Parathyroid adenoma (tissue), 2 donors: ENCODE data around the gene MYLK3.
A peak's percentile ranks its signal among the peaks of the same experiment; 100 is the strongest.

Experiments used
- H2AFZ ChIP-seq: fragments of 300-600 bp; sonication (generic); one replicate; pipeline ENCODE4 v1.7.0; 2017; ENCODE audit warnings: antibody characterized with exemption, mild to moderate bottlenecking
- H3K27ac ChIP-seq: fragments of 300-600 bp; sonication (generic); one replicate; pipeline ENCODE4 v1.7.0; 2017
- H3K27me3 ChIP-seq: fragments of 300-600 bp; sonication (generic); one replicate; pipeline ENCODE4 v1.7.0; 2017; ENCODE audit warnings: low read length; ENCODE audit not compliant: control insufficient read depth, insufficient read depth
- H3K36me3 ChIP-seq: fragments of 300-600 bp; sonication (generic); one replicate; pipeline ENCODE4 v1.7.0; 2017; ENCODE audit warnings: low read length; ENCODE audit not compliant: control insufficient read depth, insufficient read depth
- H3K4me1 ChIP-seq: fragments of 300-600 bp; sonication (generic); one replicate; pipeline ENCODE4 v1.7.0; 2017; ENCODE audit warnings: control low read depth
- H3K4me2 ChIP-seq: fragments of 300-600 bp; sonication (generic); one replicate; pipeline ENCODE4 v1.7.0; 2017; ENCODE audit warnings: low read length
- H3K4me3 ChIP-seq: fragments of 300-600 bp; sonication (generic); one replicate; pipeline ENCODE4 v1.7.0; 2017; ENCODE audit warnings: low read depth, low read length
- H3K79me2 ChIP-seq: fragments of 300-600 bp; sonication (generic); one replicate; pipeline ENCODE4 v1.7.0; 2017; ENCODE audit warnings: control low read depth
- H3K9ac ChIP-seq: fragments of 300-600 bp; sonication (generic); one replicate; pipeline ENCODE4 v1.7.0; 2017; ENCODE audit warnings: mild to moderate bottlenecking
- H3K9me3 ChIP-seq: fragments of 300-600 bp; sonication (generic); one replicate; pipeline ENCODE4 v1.7.0; 2017; ENCODE audit warnings: low read length; ENCODE audit not compliant: control insufficient read depth
- CTCF ChIP-seq: fragments of 300-600 bp; sonication (generic); IDR thresholded peaks from one replicate; pipeline ENCODE4 v1.7.0; 2017; ENCODE audit warnings: antibody characterized with exemption, mild to moderate bottlenecking
- donor health status: primary hyperparathyroidism.

Gene MYLK3

GRCh38 chr16:46753015-46753414 lies 4.9 kb upstream of the MYLK3 start:
- Histone ChIP-seq H3K9me3 (no peaks in the 10 kb centered on the region), H3K9ac (no peak overlapping the region), H3K27me3 (no peaks in the 10 kb centered on the region), H3K4me1 (peaks cover 3% of the 10 kb centered on the region), H2AFZ (no peak overlapping the region), H3K79me2 (no peaks in the 10 kb centered on the region), H3K36me3 (no peaks in the 10 kb centered on the region), H3K4me3 (no peak overlapping the region), H3K27ac (no peak overlapping the region), H3K4me2 (no peak overlapping the region)
- TF ChIP-seq CTCF: no peak

DNA sequence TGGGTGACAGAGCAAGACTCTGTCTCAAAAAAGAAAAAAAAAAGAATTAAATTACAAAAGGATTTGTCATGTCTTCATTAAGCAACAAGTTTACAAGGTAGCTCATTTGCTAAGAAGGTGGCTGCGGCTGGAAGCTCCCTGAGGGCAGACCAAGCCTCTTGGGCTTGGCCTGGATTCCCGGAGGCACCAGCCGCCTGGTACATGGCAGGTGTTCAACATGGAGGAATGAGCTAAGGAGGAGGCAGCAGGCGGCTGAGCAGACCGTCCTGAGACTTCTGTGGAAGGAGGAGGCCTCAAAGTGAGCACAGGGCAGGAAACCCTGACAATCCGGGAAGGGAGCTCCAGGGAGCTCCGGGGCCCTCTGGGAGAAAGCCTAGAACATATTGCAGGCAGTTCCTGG lies 3.2 kb upstream of the MYLK3 start:
- no peaks in the 10 kb centered on the region for H3K27me3 ChIP-seq
- peaks cover 3% of the 10 kb centered on the region for H3K4me1 ChIP-seq
- H3K9me3 ChIP-seq: no peaks in the 10 kb centered on the region
- H3K27ac ChIP-seq: no peak overlapping the region
- no peak overlapping the region for H3K4me3 ChIP-seq
- no peak overlapping the region for H2AFZ ChIP-seq
- no peaks in the 10 kb centered on the region for H3K36me3 ChIP-seq
- H3K4me2 ChIP-seq: no peak overlapping the region
- TF ChIP-seq CTCF: no peak
- H3K79me2 ChIP-seq: no peaks in the 10 kb centered on the region
- no peak overlapping the region for H3K9ac ChIP-seq

DNA sequence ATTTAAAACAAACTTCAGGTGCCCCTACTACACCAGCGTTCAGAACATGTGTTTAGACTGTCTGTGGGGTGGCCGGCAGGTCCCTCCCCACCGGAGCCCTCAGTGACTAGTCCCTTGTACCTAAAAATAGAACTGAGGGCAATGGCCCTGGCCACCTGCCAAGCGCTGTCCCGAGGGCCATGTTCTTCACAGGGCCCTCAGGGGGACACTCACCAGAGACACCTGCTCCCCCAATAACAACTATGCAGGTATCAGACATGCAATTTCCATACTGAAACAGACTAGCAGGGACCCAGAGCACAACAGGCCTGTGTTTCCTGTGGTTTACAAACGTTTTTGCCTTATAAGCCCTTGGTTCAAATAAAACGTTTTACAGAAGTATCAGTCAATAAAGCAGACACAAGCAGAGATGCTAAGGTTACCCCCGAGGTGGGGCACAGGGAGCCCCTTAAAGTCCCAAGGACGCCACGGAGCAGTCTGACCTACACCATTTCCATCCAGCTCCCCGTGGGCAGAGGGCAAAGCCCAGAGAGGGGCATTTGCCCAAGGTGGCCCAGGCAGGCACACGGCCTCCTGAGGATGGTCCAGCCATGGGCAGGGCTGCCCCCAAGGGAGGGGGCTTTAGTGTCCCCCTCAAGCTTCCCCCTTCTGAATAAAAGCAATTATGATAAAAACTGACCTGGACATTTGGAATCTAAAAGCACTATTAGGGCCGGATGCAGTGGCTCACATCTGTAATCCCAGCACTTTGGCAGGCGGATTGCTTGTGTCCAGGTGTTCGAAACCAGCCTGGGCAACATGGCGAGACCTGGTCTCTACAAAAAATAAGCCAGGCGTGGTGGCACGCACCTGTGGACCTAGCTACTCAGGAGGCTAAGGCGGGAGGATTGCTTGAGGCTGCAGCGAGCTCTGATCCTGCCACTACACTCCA lies 896 bp upstream of the MYLK3 start:
- H2AFZ ChIP-seq: peak overlapping the region; percentile 68
- no peak overlapping the region for H3K4me2 ChIP-seq
- H3K27me3 ChIP-seq: no peaks in the 10 kb centered on the region
- H3K79me2 ChIP-seq: no peaks in the 10 kb centered on the region
- H3K4me3 ChIP-seq: no peak overlapping the region
- H3K36me3 ChIP-seq: no peaks in the 10 kb centered on the region
- no peaks in the 10 kb centered on the region for H3K9me3 ChIP-seq
- peaks cover 3% of the 10 kb centered on the region for H3K4me1 ChIP-seq
- no peak for TF ChIP-seq CTCF
- H3K9ac ChIP-seq: no peak overlapping the region
- no peak overlapping the region for H3K27ac ChIP-seq

GRCh38 chr16:46746821-46747776 lies 1.0 kb downstream of the MYLK3 start:
- Histone ChIP-seq H3K9ac (no peak overlapping the region), H3K79me2 (no peaks in the 10 kb centered on the region), H3K9me3 (no peaks in the 10 kb centered on the region), H3K4me2 (no peak overlapping the region), H3K4me3 (no peak overlapping the region), H2AFZ (no peak overlapping the region), H3K4me1 (peaks cover 3% of the 10 kb centered on the region), H3K27me3 (no peaks in the 10 kb centered on the region), H3K27ac (no peak overlapping the region), H3K36me3 (no peaks in the 10 kb centered on the region)
- no peak for TF ChIP-seq CTCF
